ENCODE data around the gene SOX4.
A peak's percentile ranks its signal among the peaks of the same experiment; 100 is the strongest.

The SOX4 gene

DNA sequence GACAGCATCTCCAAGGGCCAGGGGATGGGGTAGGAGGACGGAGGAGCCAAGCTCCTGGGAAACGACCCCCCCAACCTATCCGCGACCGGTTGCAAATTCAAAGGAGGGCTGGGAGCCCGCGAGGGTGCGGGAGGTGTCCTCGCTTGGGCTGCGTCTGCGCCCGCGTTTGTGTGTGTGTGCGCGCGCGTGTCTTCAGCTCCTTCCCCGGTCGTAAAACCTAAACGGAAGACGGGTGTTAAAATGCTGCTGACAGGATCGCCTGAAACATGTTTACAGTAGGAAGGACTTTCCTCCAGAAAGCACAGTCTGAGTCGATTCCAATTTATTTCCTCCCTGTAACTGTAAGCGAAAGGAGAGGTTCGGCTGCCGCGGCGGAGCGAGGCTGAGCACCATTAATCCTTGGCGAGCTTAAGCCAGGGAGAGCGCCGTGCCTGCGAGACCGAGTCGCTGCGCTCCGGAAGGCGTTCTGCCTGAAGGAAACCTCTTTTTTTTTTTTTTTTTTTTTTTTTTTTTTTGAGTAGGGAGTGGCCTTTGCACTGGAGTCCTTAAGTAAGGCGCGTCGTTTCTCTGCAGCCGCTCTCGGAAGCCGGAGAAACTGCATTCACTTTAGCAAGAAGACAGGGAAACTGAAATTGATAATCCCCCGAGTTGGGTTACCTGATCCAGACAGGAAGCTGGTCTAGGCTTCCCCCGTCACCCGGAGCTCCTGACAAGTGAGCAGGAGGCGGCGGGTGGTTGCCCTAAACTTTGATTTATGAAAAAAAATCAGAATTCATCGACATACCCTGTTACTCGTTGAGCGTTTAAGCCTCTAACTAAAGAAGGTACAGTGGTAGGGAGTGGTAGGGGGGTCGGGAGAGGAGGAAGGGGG lies 4.8 kb upstream of the SOX4 start:
- DNase-seq (ENCODE audit: extremely low read depth, low read depth), result no peak
- TF ChIP-seq, protein P1, sequence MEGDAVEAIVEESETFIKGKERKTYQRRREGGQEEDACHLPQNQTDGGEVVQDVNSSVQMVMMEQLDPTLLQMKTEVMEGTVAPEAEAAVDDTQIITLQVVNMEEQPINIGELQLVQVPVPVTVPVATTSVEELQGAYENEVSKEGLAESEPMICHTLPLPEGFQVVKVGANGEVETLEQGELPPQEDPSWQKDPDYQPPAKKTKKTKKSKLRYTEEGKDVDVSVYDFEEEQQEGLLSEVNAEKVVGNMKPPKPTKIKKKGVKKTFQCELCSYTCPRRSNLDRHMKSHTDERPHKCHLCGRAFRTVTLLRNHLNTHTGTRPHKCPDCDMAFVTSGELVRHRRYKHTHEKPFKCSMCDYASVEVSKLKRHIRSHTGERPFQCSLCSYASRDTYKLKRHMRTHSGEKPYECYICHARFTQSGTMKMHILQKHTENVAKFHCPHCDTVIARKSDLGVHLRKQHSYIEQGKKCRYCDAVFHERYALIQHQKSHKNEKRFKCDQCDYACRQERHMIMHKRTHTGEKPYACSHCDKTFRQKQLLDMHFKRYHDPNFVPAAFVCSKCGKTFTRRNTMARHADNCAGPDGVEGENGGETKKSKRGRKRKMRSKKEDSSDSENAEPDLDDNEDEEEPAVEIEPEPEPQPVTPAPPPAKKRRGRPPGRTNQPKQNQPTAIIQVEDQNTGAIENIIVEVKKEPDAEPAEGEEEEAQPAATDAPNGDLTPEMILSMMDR (IDR thresholded peaks at IDR 0.05; ENCODE audit: low read depth, low read length), result no peak

DNA sequence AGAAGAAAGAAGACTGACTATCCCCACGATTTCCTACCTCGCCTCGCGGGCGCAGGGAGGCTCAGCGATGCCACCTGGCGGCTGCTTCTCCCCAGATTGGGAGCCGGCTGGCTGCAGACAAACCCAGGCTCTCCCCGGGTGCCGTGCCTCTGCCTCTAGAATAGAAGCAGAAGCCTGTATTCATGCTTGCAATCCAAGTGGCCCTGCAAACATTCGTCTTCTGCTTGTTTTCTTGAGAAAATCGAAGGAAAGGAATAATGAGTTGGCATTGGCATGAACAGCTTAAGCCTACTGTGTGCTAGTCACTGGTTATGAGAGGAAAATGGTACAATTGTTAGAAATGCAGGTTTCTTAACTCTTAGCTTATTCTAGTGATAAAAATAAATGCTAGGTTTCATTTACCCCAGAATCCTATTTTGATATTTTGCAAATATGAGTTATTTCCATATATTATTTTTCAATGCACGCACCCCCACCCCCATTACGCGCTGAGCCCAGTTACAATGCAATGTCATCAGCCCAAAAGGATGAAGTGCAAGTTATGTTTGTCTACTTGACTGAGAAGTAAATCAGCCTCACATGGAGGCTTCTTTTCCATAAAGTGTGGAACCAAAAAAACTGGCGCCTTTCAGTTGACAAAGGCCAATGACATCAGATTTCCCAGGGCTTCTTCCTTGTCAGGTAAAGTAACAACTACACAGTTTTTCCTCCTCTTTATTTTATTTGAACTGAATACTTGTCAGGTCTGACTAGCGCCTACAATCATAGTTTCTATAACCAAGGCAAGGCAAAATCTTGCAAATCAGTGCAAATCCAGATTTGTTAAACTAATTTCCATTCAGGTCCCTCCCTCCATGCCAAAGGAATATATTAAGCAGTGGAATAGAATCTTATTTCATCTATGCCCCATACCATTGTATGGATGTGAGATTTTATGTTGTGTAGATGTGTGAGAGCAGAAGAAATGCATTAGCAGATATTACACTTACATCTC lies 3.9 kb upstream of the SOX4 start:
- TF ChIP-seq, protein P1 (IDR thresholded peaks at IDR 0.05; ENCODE audit: low read depth, low read length), result peak; percentile 96
- DNase-seq (ENCODE audit: extremely low read depth, low read depth), result no peak

DNA sequence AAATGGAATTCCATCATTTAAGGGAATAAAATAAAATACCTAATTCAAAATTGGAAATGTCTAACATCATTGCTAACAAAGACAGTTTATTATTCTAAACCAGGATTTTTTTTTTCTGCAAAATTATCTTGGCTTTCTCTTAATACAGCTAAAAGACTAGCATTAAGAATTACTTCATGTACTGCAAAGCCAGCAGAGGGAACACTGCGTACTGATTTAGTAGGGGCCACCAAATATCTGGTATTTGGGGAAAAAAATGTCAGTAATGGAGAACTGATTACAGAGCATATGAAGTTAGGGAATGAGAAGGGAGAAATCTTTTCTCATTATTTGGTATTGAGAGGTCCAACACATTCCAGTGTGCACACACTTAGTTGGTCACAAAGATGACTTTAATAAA lies 3.2 kb upstream of the SOX4 start:
- DNase-seq (ENCODE audit: extremely low read depth, low read depth), result no peak
- TF ChIP-seq, protein P1 (IDR thresholded peaks at IDR 0.05; ENCODE audit: low read depth, low read length), result no peak; the same call in 1 of the 2 replicates

DNA sequence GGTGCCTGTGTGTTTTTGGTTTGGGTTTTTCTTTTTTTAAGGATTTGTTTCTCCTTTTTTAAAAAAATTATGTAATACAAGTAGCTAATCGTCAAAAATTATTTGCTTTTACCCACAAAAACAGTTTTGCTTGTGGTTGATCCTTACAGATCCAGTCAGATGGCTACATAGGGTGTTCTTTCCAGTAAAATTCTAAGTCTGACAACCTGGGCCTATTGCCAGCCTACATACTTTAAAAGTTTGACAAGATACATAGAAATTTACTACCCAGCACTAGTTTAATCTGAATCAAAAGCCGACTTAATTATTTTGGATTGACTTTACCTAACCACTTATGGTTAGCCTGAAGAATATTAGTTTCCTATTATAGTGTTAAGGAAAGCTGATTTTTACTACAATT lies 2.1 kb upstream of the SOX4 start:
- DNase-seq (ENCODE audit: extremely low read depth, low read depth), result no peak
- TF ChIP-seq, protein P1 (IDR thresholded peaks at IDR 0.05; ENCODE audit: low read depth, low read length), result no peak

DNA sequence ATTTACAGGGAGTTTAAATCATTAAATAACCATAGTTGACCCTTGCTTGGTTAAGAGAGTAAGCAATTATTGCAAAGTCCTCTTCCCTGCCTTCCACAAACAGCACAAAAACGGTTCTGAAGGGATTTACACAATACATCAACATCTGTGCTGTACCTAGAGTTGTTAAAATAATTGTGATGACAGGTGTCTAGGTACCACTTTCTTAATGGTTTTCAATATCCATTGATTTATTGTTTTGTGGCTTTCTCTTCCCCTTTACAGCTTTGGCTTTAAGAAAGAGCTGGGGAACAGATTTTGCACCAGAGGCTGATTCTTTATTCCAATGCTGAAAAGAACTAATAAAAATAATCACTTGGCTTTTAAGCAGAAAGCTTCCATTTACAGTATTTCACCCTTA lies 598 bp upstream of the SOX4 start:
- TF ChIP-seq, protein P1 (IDR thresholded peaks at IDR 0.05; ENCODE audit: low read depth, low read length), result no peak
- DNase-seq (ENCODE audit: extremely low read depth, low read depth), result no peak

DNA sequence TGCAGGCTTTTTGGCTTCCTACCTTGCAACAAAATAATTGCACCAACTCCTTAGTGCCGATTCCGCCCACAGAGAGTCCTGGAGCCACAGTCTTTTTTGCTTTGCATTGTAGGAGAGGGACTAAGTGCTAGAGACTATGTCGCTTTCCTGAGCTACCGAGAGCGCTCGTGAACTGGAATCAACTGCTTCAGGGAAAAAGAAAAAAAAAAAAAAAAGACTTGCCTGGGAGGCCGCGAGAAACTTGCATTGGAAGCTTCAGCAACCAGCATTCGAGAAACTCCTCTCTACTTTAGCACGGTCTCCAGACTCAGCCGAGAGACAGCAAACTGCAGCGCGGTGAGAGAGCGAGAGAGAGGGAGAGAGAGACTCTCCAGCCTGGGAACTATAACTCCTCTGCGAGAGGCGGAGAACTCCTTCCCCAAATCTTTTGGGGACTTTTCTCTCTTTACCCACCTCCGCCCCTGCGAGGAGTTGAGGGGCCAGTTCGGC lies 420 bp downstream of the SOX4 start:
- DNase-seq (ENCODE audit: extremely low read depth, low read depth), result no peak
- TF ChIP-seq, protein P1 (IDR thresholded peaks at IDR 0.05; ENCODE audit: low read depth, low read length), result no peak

Measured in AG09319 (cell line).